GM18519 (cell line): ENCODE measurements around the gene YPEL5.

Experiments used
- ATAC-seq: cut with Tn5 transposase; IDR thresholded peaks from one replicate; pipeline ENCODE4 v1.9.1; 2021; ENCODE audit warnings: mild to moderate bottlenecking, moderate library complexity; ENCODE audit not compliant: unreplicated experiment, low FRiP score

The YPEL5 gene

DNA sequence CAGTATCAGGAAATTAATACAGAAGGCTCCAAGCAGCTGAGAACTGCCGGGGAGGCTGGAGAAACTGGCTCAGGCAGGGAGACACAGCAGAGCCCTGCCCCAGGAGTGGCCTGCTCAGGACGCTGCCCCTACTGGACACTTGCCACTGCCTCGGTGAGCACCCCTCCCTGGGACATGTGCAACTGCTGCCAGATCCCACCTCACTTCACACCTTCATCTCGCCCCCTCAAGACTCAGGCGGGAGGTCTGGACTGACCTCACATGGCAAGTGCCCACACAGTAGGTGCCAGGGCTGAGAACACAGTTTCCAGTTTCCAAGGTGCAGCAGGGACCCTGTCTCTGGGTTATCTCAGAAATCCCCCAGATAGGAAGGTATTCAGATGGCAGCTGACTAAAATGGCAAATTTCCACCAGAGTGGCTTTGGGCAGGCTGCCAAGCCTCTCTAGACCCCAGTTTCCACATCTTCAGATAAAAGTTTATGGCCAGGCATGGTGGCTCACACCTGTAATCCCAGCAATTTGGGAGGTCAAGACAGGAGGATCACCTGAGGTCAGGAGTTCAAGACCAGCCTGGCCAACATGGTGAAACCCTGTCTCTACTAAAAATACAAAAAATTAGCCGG, 50.9 kb downstream of the YPEL5 start:
- no peak for ATAC-seq

DNA sequence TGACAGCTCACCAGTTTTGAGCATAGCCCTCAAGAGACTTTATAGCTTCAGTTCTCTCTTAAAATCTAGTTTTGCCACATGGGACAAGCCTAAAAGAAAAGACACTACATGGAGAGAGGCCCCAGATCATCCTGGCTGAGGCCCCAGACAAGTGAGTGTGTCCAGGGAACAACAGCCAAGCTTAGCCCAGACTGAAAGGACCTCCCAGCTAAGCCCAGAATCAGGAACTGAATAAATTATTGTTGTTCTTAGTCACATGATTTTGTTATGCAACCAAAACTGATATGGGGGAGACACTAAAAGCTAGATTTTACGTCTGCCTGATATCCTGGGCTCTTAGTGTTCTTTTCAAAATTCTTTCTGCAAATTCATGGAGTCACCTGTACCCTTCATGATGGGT, 55.2 kb downstream of the YPEL5 start:
- ATAC-seq: no peak

DNA sequence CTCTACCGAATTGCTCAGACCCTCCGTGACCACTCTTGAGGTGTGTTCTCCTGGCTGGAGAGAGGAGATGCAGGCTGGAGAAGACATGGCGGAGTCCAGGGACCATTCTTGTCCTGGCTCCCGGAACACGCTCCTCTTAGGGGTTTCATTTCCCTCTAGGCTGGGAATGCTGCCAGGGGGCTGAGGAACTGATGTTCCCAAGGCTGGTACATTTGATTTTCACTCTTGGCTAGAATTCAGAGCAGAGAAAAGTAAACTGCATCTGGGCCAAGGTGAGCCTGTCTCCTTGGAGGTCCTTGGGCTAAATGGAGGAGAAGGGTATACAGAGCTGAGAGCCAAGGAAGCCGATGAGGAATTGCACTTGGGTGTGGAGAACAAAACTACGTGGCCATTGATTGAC, 56.3 kb downstream of the YPEL5 start:
- no peak for ATAC-seq

DNA sequence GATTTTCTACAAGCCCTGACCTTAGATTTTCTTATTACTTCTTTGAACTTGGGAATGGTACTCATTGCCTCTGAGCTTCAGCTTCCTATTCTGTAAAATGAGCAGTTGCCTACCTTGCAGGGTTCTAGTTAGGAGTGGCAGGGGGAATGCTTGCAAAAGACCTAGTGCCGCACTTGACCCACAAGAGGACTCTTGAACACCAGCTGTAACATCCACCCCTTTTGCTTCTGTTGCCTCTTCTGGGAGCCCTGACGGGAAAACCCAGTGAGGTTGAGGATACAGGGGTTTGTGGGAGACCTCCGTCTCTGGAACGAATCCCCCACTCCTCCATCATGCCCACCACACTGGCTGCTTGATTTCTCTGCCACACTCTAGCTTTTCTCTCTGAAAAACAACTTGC, 57.5 kb downstream of the YPEL5 start:
- no peak for ATAC-seq

DNA sequence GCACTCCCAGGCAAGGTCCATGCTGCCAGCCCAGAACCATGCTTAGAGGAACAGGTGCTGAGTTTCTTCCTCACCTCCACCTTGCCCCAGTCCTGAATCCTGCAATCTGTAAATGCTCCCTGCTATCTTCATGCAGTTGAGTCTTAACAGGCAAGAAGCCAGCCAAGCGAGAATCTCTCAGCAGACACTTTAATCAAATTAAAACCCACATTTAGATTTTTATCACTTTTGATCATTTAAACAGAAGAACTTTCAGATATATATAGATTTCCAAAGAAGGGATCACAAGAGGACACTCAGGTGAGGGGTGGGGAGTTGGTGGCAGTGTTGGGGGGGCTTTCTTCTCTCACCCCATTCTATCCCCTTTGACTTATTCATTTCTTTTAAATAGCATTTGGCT, 58.6 kb downstream of the YPEL5 start:
- no peak for ATAC-seq

DNA sequence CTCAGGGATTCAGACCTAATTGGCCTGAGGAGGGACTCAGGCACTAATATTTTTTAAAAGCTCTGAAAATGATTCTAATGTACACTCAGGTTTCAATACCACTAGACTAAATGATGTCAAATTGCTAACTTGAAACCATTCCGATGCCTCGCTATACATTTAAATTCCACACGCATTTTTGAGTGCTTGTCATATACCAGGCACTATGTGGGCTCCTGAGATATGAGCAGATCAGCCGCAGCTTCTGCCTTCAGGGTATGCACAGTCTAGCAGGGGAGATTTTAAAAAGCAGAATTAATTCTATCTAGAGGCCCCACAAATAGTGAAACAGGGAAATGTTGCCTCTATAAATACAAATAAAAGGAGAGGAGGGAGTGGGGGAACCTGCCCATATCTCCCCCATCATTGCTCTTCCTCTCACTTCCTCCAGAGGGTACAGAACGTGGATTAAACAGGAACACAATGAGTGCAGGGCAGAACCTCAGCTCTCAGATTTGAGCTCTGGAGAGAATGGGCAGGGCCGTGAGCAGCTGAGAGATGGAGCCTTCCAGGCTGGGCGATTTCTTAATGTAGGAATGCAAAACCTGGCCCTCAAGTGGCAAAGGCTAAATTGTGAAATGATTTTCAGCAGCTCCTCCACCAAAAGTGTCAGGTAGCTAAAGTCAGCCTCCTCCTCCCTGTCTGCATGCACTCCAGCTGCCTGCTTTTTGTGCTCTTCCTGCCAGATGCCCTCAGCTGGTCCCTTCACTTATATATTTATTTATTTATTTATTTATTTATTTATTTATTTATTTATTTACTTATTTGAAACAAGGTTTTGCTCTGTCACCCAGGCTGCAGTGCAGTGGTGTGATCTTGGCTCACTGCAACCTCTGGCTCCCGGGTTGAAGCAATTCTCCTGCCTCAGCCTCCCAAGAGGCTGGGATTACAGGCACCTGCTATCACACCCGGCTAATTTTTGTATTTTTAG, 59.9 kb downstream of the YPEL5 start:
- ATAC-seq: no peak

DNA sequence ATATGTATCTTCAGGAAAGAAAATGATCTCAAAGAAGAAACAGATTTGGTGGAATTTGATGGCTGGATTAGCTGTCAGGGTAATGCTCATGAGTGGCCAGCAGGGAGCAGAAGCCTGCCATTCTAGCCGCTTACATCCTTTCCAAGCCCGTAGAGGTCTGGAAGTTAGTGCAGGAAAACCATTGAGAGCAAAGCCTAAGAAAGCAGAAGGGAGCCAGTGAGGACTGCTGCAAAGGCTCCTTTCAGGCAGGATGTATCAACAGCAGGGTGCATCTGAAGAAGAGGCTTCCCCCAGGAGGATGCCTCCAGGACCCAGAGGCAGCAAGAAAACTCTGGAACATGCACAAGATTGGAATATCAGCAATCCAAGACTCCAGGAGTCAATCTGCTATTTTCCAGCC, 61.6 kb downstream of the YPEL5 start:
- no peak for ATAC-seq

DNA sequence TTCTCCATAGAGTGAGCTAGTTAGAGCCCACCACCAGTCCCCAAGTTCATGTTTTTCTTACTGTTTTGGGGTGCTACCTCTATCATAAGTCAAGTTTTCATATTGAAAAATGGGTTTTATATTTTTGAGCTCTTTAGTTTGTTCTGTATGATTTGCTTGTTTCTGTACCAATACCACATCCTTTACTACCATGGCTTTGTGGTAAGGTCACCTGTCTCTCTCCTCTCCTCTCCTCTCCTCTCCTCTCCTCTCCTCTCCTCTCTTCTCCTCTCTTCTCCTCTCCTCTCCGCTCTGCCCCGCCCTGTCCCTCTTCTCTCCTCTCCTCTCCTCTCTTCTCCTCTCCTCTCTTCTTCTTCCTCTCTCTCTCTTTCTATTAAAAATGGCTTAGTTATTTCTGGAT, 62.4 kb downstream of the YPEL5 start:
- no peak for ATAC-seq
